GM18508 (cell line): ENCODE measurements around the gene BCDIN3D.
"Not testable (repeated sequence)": the region's sequence is repeated elsewhere in the genome, so short reads cannot be mapped to it uniquely, and the experiment has no call there.

Experiments used
- ATAC-seq: cut with Tn5 transposase; IDR thresholded peaks from one replicate; pipeline ENCODE4 v1.9.1; 2021; ENCODE audit warnings: moderate number of reproducible peaks; ENCODE audit not compliant: insufficient read depth, unreplicated experiment

Gene BCDIN3D

GRCh38 chr12:49863946-49864797 is 21.3 kb upstream of the BCDIN3D start:
- no peak for ATAC-seq

- ATAC-seq, result not testable (repeated sequence)
Observed at GRCh38 chr12:49860921-49861320, 18.0 kb upstream of the BCDIN3D start.

GRCh38 chr12:49855890-49856289 is 13.0 kb upstream of the BCDIN3D start:
- not testable (repeated sequence) for ATAC-seq

GRCh38 chr12:49854976-49855375 is 12.1 kb upstream of the BCDIN3D start:
- no peak for ATAC-seq

- no peak for ATAC-seq
Observed at GRCh38 chr12:49853671-49854070, 10.8 kb upstream of the BCDIN3D start.

- no peak for ATAC-seq
Observed at GRCh38 chr12:49847161-49847560, 4.3 kb upstream of the BCDIN3D start.

GRCh38 chr12:49846032-49846431 is 3.1 kb upstream of the BCDIN3D start:
- no peak for ATAC-seq

GRCh38 chr12:49843876-49844437 is 1.1 kb upstream of the BCDIN3D start:
- no peak for ATAC-seq

- ATAC-seq, result no peak
Observed at GRCh38 chr12:49843411-49843810, 505 bp upstream of the BCDIN3D start.

GRCh38 chr12:49838973-49839633 is 3.8 kb downstream of the BCDIN3D start:
- no peak for ATAC-seq

- no peak for ATAC-seq
Observed at GRCh38 chr12:49832836-49833421, 10.0 kb downstream of the BCDIN3D start.

GRCh38 chr12:49831717-49832116 is 11.2 kb downstream of the BCDIN3D start:
- ATAC-seq, result no peak

GRCh38 chr12:49828133-49829091 is 14.5 kb downstream of the BCDIN3D start, which contains the start of gene NCKAP5L:
TSS of gene NCKAP5L (minus strand) at chr12:49828413. CDS start at chr12:49804044, 24,369 bp downstream.
- no peak for ATAC-seq

- ATAC-seq, result no peak
Observed at GRCh38 chr12:49827401-49828099, 15.4 kb downstream of the BCDIN3D start.

GRCh38 chr12:49827051-49827400 is 15.9 kb downstream of the BCDIN3D start:
- no peak for ATAC-seq

- ATAC-seq, result no peak
Observed at GRCh38 chr12:49825971-49826421, 16.9 kb downstream of the BCDIN3D start.

- no peak for ATAC-seq
Observed at GRCh38 chr12:49825360-49825970, 17.4 kb downstream of the BCDIN3D start.

- ATAC-seq, result no peak
Observed at GRCh38 chr12:49824895-49825294, 18.0 kb downstream of the BCDIN3D start.

- no peak for ATAC-seq
Observed at GRCh38 chr12:49824416-49824815, 18.5 kb downstream of the BCDIN3D start.
